ENCODE measurements around the gene CASP3.

CASP3 gene

DNA sequence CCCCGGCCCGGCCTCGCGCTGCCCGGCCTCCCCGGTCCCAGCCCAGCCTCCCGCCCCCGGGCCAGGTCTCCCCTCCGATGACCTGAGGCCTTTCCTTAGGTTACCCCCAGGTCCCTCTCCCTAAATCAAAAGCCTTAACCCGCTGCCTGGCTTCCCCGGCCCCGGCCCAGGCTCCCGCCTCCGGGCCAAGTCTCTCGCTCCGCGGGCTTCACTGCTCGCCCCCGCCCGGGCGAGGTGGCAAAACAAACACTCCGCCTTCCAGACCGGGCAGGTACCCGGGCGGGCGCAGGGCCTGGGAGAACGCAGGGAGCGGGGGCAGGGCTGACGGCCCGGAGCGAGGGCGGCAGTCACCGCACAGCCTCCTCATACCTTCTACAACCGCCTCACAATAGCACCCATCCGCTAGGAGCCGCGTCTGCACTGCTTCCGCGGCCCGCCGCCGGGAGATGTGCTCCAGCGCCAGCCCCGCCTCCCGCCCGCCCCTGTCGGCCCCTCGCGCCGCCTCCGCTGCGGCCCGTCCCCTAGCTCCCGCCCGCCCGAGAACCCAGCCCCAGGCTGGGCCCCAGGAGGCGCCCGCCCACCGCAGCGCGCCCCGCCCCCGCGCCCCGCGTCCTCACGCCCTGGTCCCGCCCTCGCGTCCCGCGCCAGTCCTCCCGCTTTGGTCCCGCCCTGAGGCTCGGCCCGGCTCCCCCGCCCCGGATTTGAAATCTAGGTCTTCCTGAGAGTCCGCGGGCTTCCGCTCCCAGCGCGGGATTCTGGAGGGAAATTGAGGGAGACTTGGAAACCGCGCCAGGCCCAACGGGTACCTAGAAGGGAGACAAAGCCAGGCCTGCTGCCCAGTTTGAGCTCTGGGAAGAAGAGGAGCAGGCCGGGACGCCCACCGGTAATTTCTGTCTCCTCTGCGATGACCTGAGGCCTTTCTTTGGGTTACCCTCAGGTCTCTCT is at the start of gene CASP3, which contains the start of gene PRIMPOL:
Gene CASP3, minus strand, starts transcription at position 422 of the 945 bp plus-strand sequence. CDS start 10,994 bp downstream, outside the sequence.
Gene PRIMPOL, plus strand, starts transcription at position 713 of the 945 bp plus-strand sequence. CDS start 7,403 bp downstream, outside the sequence.
- FAIRE-seq (peak; percentile 89), DNase-seq (ENCODE audit: insufficient read length, low spot score) (peak; percentile 85)

DNA sequence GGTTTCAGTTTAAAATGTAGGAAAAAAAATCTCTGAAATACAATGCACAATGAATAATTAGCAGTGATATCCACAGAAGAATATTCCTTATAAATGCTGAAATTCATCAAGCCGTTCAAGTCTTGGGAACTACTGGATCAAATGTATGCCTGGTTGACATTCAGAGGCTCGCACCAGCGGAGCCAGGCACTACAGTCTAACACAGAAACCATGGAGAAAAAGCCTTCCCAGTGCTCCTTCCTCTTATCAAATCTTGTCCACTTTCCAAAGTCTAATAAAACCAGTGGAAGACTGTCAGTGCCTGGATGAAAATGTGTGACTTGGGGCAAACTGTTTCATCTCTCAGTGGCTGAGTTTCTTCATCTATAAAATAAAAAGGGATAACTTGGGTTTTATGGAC is 48.7 kb upstream of the CASP3 start:
- no peak for FAIRE-seq

DNA sequence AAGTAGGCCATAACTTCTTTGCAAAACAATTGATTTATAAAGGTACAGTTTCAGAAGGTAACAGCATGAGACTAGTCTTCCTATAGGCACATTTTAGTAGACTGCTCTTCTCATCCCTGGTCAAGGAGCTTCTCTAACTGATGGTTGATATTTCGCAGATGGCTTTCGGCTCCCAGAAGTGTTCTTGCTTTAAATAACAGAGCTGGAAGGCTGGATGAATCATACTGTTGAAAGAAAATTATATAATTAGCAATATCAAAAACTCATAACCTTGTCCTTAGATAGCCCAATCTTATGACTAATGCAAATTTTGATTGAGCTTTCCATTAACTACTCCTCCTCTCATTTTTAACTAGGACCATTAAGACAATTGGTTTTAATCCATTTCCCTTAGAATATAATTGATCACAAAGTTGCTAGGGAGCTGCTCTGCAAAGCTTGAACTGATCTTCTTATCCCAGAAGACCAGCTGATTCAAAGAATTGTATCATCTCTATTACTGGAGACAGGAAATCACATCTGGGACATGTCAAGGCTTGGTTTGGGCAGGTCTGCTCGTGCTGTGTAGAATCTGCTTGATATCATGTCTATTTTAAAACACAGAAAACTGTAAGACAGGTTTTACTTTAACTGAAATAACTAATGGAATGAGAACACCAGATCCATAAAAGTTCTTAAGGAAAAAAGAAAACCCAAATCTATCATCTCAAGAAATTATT is 46.1 kb upstream of the CASP3 start:
- FAIRE-seq (no peak), DNase-seq (ENCODE audit: insufficient read length, low spot score) (no peak)

More for the DNA sequence above, 48.7 kb upstream of the CASP3 start:
- no peak for DNase-seq (ENCODE audit: insufficient read length, low spot score)

DNA sequence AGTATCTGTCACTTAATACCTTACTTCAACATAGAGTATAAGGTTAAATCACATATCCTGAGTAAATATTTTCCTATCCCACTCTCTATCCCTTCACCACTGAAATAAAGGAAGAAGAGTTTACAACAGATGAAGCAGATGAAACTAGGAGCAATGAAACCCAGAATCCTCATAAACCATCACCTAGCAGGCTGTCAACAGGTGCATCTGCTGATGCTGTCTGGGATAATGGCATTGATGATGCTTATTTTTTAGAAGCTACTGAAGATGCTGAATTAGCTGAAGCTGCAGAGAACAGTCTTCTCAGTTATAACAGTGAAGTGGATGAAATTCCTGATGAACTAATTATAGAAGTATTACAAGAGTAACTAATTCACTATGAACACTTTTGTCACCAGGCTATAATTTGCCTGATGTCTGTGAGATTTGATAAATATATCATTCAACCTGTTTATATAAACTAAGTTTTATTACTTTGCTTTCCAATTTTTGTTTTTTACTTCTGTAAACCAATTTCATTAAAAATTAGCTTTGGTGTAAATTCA is 45.2 kb upstream of the CASP3 start:
- no peak for FAIRE-seq
- DNase-seq (ENCODE audit: insufficient read length, low spot score), result no peak

DNA sequence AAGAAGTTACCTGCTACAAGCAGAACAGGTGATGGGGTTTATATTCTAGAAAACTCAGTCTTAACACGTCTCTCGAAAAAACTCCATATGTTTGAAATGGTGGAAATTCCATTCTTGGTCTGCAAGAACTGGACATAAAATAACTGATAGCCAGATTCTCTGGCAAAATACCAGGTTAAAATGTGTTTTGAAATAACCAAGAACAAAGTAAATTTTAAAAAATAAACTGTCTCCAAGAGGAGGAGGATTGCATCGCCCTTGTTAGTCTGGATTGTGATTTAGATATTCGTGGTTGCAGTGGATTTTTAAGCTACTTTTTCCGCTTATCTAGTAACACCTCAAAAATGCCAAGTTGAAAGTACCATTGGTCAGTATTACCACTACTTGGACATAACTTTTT is 43.8 kb upstream of the CASP3 start:
- no peak for DNase-seq (ENCODE audit: insufficient read length, low spot score)
- FAIRE-seq, result no peak

DNA sequence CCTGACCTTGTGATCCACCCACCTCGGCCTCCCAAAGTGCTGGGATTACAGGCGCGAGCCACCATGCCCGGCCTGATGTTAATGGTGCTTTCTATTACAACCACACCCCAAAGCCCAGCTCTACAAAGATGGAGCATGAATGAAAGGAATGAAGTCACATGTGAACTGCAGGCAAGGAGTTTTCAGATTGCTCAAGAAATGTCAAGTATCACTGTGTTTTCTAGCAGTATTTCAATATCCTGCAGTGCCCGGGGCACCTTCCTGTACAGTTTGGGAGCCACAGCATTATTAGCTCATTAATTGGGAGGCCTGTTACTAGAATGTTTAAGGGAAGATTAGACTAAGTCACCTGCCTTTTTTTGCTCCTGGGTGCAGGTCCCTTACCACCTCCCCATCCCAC is 40.4 kb upstream of the CASP3 start:
- DNase-seq (ENCODE audit: insufficient read length, low spot score), result no peak
- FAIRE-seq, result no peak

DNA sequence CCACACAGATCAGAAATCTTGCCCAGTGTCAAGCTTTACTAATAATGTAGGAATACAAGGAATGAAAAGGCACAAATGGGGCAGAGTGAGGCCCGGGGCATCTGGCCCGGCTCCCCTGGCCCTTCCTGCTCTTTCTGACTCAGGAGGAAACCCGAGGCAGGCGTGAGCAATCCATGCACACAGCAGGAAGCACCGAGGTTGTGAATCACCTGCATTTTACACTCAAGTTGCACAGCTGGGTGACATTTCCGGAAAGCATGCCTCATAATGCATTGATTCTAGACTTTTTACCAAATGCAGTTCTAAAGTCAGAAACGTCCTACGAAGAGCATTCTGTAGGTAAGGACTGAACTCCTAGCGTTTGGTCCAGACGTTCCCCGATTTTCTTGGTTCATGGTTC is 39.2 kb upstream of the CASP3 start:
- FAIRE-seq, result peak; percentile 81

DNA sequence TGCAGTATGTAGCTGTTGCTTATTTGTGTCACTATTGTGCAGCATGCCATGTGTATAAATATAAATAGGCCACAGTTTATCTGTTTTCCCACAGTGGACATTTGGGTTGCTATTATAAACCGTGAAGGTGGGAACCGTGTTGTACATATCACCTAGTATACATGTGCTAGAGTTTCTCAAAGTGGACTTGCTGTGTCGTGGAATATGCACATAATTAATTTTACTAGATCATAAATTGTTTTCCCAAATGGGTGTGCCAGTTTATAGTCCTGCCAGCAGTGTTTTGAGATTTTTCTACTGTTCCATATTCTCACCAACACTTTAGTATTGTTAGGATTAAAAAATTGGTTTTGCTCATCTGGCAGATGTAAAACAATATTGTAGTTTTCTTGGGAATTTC is 38.8 kb upstream of the CASP3 start:
- FAIRE-seq (no peak), DNase-seq (ENCODE audit: insufficient read length, low spot score) (no peak)

More for the DNA sequence above, 39.2 kb upstream of the CASP3 start:
- peak; percentile 78 for DNase-seq (ENCODE audit: insufficient read length, low spot score)

DNA sequence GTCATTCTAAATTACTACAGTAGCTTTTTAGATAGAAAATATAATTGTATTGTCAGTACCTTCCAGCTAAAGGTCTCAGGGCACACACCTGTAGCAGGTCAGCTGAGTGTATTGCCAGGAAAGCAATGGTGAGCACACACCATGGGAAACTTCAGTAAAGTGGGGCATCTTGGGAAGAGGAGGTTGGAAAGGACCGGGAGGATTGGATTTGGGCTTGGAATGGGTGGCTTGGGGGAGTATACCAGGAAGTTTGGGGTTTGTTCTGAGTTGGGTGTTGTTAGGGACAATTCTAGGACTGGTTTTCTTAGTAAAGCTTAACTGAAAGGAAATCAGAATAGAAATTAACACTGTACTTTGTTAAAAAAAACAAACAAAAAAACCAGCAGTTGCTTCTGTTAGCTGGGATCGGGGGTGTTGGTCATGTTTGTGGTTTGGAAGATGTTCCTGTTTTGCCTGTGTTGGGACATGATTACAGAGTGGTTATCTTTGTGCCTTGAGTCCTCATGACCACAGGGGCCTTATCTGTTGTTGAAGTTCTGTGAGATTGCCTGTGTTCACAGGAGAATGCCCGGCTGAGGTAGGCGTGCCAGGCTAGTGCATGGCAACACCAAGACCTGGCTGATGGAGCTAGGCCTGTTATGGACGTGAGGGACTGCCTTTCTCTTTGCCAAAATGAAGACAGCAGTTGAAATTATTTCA is 35.4 kb upstream of the CASP3 start:
- DNase-seq (ENCODE audit: insufficient read length, low spot score), result no peak
- peak; percentile 4 for FAIRE-seq

DNA sequence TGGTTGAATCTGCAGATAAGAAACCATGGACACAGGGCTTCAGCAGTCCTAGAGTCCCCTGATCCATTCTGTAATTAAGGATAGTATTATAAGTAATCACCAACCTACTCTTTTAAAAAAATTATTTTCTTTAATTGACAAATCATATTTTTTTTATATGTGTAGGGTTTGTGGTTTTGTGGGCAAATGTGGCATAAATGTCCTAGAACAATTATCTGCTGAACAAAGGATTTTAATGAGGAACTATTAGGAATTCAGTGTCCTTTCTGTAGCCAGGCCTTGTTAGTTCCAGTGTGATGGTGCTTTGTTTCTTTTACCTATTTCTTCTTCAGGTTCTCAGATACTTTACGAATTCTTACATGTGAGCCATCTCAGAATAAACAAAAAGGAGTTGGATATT is 32.7 kb upstream of the CASP3 start:
- DNase-seq (ENCODE audit: insufficient read length, low spot score) (no peak), FAIRE-seq (no peak)

DNA sequence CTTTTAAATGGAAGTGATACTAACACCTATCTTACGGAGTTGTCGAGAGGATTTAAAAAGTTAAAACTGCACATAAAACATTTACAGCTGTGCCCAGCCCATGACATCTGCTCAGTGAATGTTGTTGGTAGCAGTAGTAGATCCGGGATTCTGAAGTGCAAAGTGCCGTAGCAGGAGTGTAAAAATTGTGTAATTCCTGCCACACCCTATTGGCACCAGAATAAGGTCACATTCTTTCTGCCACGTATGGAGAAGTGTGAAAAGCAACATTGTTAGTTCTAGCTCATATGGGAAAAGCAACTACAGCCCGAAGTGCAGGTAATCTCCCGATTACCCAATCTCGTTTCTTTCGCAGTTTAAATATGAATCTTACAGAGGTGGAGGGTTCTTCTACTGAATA is 31.5 kb upstream of the CASP3 start:
- no peak for DNase-seq (ENCODE audit: insufficient read length, low spot score)
- no peak for FAIRE-seq

DNA sequence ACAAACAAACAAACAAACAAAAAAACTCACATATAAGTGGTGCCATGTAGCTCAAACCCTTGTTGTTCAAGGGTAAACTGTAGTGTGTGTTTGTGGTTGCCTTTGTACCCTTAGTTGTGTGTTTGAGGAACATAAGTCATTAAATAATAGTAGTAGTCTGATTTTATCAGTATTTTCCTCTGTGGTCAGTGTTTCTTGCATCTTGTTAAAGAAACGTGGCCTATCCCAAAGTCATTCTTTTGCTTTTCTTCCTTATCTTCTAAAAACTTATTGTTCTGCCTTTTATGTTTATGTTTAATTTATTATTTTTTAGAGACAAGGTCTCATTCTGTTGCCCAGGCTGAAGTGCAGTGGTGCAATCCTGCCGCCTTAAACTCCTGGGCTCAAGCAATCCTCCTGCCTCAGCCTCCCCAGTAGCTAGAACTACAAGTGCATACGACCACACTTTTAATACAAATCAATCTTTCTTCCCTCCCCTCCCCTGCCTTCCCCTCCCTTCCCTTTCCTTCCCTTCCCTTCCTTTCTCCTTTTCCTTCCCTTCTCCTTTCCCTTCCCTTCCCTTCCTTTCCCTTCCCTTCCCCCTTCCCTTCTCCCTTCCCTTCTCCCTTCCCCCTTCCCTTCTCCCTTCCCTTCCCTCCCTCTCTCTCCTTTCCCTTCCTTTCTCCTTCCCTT is 26.7 kb upstream of the CASP3 start:
- FAIRE-seq (no peak), DNase-seq (ENCODE audit: insufficient read length, low spot score) (no peak)

DNA sequence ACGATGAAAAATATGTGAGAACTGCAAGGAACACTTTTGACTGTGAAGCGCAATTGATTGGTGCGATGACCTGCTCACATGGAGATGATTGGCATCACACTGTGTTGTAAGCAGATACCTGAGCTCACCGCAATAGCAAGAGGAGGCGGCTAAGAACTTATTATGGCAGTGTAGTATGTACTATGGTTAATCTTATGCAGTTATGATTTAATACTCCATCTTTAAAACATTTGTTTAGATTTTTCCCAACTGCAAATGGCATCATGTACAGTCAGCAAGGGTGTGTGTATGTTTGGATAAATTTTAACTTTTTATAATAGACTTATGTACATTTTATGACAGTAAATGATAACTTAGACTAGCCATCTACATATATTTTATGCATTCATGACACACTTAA is 25.8 kb upstream of the CASP3 start:
- DNase-seq (ENCODE audit: insufficient read length, low spot score) (no peak), FAIRE-seq (no peak)

DNA sequence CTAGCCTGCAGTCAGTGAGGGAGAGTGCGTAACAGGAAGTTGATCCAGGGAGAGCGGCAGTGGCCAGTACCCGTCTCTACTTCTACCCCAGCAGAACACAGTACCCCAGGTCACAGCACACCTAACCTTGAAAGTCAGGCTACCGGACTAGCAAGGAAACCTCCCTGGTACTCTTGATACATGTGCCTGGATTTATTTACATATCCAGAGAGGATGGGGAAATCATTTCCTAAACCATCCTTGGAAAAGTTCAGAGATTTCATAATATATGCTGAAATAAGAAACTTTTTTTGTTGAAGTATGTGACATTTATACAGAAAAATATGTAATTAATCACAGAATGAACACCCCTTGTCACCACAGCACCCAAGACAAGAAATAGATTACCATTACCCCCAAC is 24.8 kb upstream of the CASP3 start:
- FAIRE-seq, result no peak
- DNase-seq (ENCODE audit: insufficient read length, low spot score), result no peak

DNA sequence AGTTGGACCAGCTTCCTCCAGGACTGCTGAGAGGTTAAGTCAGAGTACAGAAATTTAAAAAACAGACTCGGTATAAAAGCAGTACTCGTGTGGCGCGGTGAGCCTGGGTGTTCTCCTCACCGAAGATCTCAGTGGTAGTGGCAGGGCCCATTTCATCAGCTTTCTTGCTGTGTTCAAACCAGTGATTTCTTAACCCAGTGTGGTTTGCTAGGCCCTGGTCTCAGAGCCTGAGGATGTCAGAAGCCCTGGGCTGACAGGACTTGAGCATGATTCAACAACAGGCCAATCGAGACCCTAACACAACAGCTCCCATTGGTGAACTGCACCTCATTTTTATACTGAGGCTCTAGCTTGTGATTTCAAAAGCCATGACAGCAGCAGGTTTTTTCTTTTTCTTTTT is 23.5 kb upstream of the CASP3 start:
- FAIRE-seq, result no peak

DNA sequence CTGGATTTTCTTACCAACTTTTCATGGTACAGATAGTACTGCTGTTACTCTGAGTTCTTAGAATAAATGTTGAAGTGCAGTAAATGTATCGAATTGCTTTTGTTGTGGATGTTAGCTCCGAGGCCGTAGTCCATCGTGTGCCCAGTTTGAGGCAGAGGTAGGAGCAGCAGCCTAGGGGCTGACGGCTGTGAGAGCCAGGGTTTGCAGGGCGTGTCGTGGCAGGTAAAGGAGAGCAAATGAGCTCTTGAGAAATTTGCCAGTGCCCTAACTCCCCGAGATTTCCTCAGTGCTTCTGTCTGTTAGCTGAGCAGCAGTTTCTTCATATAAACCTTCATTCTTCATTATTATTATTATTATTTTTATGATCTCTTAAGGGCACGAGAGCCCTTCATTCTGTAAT is 21.9 kb upstream of the CASP3 start:
- DNase-seq (ENCODE audit: insufficient read length, low spot score) (no peak), FAIRE-seq (no peak)

More for the DNA sequence above, 23.5 kb upstream of the CASP3 start:
- no peak for DNase-seq (ENCODE audit: insufficient read length, low spot score)

DNA sequence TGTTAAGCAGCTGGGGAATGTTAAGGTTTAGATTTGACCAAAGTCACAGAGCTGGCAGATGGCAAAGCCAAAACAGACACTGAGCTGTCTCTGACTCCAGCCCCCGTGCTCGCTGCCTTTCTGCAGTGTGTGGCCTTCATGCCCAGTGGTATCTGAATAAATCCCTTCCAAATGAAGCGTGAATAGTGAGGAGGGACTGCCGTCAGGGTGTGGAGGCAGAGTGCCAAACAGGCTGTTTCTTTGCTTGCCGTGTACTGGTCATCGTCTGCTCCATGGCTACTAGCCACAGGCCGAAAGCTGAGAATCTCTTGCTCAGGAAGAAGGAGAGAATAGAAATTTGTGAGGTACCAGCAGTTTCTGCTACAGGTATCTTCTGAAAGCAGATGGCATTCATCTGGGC is 20.0 kb upstream of the CASP3 start:
- no peak for FAIRE-seq
- DNase-seq (ENCODE audit: insufficient read length, low spot score), result no peak

DNA sequence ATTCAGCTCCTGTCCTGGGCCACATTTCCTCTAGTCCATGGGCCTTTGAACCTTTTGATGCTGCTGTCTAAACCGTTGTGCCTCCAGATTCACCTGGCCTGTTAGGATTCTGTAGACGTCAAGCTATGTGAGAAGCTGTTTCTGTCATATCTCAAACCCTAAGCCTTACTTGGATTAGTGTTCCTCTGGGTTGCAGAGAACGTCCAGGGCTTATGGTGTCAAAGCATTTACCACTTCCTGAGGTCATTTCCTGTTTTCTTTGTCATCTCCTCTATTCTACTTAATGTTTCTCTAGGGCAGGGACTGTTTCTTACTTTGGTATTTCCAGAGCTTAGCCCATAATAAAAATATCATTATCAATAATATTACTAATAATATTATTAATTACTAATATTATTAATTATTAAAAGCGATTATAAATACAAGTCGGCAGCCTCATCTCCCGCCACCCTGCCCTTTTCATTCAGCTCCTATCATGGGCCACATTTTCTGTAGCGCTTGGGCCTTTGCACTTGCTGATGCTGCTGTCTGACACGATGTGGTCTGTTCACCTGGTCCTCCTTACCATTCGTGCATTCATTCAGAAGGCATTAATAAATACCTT is 19.4 kb upstream of the CASP3 start:
- FAIRE-seq (no peak), DNase-seq (ENCODE audit: insufficient read length, low spot score) (no peak)

DNA sequence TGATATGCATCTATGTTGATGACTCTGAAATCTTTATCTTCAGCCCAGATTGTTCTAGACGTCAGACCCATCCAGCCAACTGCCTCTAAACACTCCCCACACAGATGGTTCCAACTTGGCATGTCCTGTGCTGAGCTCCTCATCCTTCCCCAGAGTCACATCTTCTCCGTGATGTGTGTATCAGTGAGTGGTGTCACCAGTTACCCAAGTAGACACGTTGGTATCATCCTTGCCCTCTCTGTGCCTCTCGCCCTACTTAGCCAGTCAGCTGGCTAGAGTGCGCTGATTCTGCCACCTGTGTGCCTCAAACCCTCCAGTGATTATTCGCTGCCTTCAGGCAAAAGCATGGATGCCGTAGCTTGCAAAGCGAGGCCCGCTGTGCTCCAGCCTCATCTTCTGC is 18.8 kb upstream of the CASP3 start:
- DNase-seq (ENCODE audit: insufficient read length, low spot score) (no peak), FAIRE-seq (no peak)

DNA sequence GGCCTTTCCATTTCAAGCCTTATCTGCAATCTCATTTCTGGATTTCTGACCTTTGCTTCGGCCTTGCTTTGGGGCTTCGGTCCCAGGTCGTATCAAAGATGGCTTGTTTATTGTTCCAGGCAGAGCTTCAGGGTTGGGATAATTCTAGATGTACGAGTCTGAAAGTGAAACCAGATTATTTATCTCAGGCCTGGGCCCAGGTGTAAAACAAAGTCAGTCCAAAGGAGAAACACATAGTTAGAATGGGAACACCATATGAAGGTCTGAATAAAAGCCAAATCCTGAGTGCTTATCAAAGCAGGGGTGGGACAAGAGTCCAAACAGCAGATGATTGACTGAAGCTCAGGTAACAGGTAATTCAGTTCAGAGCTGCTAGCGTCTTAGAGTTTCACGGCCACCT is 17.4 kb upstream of the CASP3 start:
- DNase-seq (ENCODE audit: insufficient read length, low spot score) (no peak), FAIRE-seq (no peak)

Data from HTR-8/SVneo (cell line).